Muscle layer of colon (tissue), 2 donors: Measurements from ENCODE around the gene SQOR.
A peak's percentile ranks its signal among the peaks of the same experiment; 100 is the strongest.

Experiments used
- H3K27ac ChIP-seq: one replicate; pipeline ENCODE4 v1.7.0; 2013; ENCODE audit warnings: low read depth, mild to moderate bottlenecking, low read length, moderate library complexity
- H3K27me3 ChIP-seq, 2 donors: one replicate each; pipeline ENCODE4 v1.7.0; 2013; ENCODE audit warnings: low read length in 2 of 2, mild to moderate bottlenecking in 2 of 2; ENCODE audit not compliant: insufficient read depth in 2 of 2, control insufficient read depth in 1 of 2
- H3K36me3 ChIP-seq: one replicate; pipeline ENCODE4 v1.7.0; 2013; ENCODE audit warnings: mild to moderate bottlenecking, low read length; ENCODE audit not compliant: insufficient read depth
- H3K4me1 ChIP-seq: one replicate; pipeline ENCODE4 v1.7.0; 2013; ENCODE audit warnings: mild to moderate bottlenecking, low read length; ENCODE audit not compliant: insufficient read depth
- H3K4me3 ChIP-seq, 2 donors: one replicate each; pipeline ENCODE4 v1.7.0; 2013; ENCODE audit warnings: low read length in 2 of 2, low read depth in 1 of 2, mild to moderate bottlenecking in 1 of 2, moderate library complexity in 1 of 2
- H3K9ac ChIP-seq: one replicate; pipeline ENCODE4 v1.7.0; 2013; ENCODE audit warnings: low read length
- H3K9me3 ChIP-seq: one replicate; pipeline ENCODE4 v1.7.0; 2013; ENCODE audit warnings: mild to moderate bottlenecking, low read length
- donor health status: abdominal sarcoma.
- donor health status: Adenocarcinoma of cecum.

SQOR gene

GRCh38 chr15:45720183-45720582 is 85.4 kb downstream of the SQOR start:
- Histone ChIP-seq H3K4me1 (peaks cover 4% of the 10 kb centered on the region), H3K9me3 (no peaks in the 10 kb centered on the region), H3K27ac (no peak overlapping the region), H3K4me3 (no peak overlapping the region), H3K27me3 (no peaks in the 10 kb centered on the region), H3K36me3 (no peaks in the 10 kb centered on the region), H3K9ac (no peak overlapping the region)

GRCh38 chr15:45728641-45729040 is 93.8 kb downstream of the SQOR start:
- Histone ChIP-seq H3K36me3 (no peaks in the 10 kb centered on the region), H3K27ac (no peak overlapping the region), H3K27me3 (no peaks in the 10 kb centered on the region), H3K9ac (no peak overlapping the region), H3K9me3 (no peaks in the 10 kb centered on the region), H3K4me3 (no peak overlapping the region), H3K4me1 (peaks cover 17% of the 10 kb centered on the region)

GRCh38 chr15:45729141-45729540 is 94.3 kb downstream of the SQOR start:
- peak overlapping the region; percentile 16 for H3K27ac ChIP-seq
- peak overlapping the region in 1 of 2 donors; percentile 19 for H3K4me3 ChIP-seq
- H3K4me1 ChIP-seq, result peaks cover 22% of the 10 kb centered on the region
- H3K36me3 ChIP-seq, result no peaks in the 10 kb centered on the region
- H3K9ac ChIP-seq, result peak overlapping the region; percentile 37
- H3K9me3 ChIP-seq, result no peaks in the 10 kb centered on the region
- H3K27me3 ChIP-seq, result no peaks in the 10 kb centered on the region

GRCh38 chr15:45731343-45731742 is 96.5 kb downstream of the SQOR start:
- H3K27me3 ChIP-seq, result no peaks in the 10 kb centered on the region

GRCh38 chr15:45732662-45733061 is 97.8 kb downstream of the SQOR start:
- H3K9me3 ChIP-seq, result no peaks in the 10 kb centered on the region
- peaks cover 24% of the 10 kb centered on the region for H3K4me1 ChIP-seq
- H3K9ac ChIP-seq, result no peak overlapping the region
- H3K4me3 ChIP-seq, result peak overlapping the region in 1 of 2 donors; percentile 6
- no peaks in the 10 kb centered on the region for H3K36me3 ChIP-seq
- H3K27me3 ChIP-seq, result no peaks in the 10 kb centered on the region
- peak overlapping the region; percentile 3 for H3K27ac ChIP-seq

More at GRCh38 chr15:45731343-45731742, 96.5 kb downstream of the SQOR start:
- no peak overlapping the region for H3K9ac ChIP-seq
- H3K27ac ChIP-seq, result no peak overlapping the region
- peaks cover 24% of the 10 kb centered on the region for H3K4me1 ChIP-seq
- no peak overlapping the region for H3K4me3 ChIP-seq
- no peaks in the 10 kb centered on the region for H3K36me3 ChIP-seq
- H3K9me3 ChIP-seq, result no peaks in the 10 kb centered on the region

GRCh38 chr15:45734260-45734711 is 99.5 kb downstream of the SQOR start:
- H3K4me1 ChIP-seq, result peaks cover 24% of the 10 kb centered on the region
- no peak overlapping the region for H3K27ac ChIP-seq
- no peak overlapping the region for H3K4me3 ChIP-seq
- no peaks in the 10 kb centered on the region for H3K36me3 ChIP-seq
- H3K9ac ChIP-seq, result no peak overlapping the region
- H3K27me3 ChIP-seq, result no peaks in the 10 kb centered on the region
- H3K9me3 ChIP-seq, result no peaks in the 10 kb centered on the region
